H1 (cell line): Measurements from ENCODE around the gene ADARB2. TPM values are rescaled to one million over a fixed set of nuclear protein-coding genes. Genes with fewer than 3 reads are reported as not detected.

Experiments used
- CTCF ChIA-PET: fragments of 300-600 bp; sonication (Branson Sonifier 250); formaldehyde crosslinking; loops from one replicate; lab custom pipeline; 2021; ENCODE audit not compliant: partially characterized antibody; lab: Charles Lee
- POLR2A ChIA-PET: fragments of 300-600 bp; sonication (Branson Sonifier 250); formaldehyde crosslinking; loops from one replicate; lab custom pipeline; 2021; ENCODE audit warnings: inconsistent platforms; ENCODE audit not compliant: partially characterized antibody; lab: Charles Lee
- DNase-seq, 2 experiments: peaks; one replicate each; pipeline versions ENCODE4 v3.0.0 to v3.0.0-alpha.2; 2010 to 2022; ENCODE audit warnings: low spot score in 2 of 2, low read depth in 1 of 2, mixed read lengths in 1 of 2
- FAIRE-seq: peaks from 2 replicates; lab custom pipeline; 2011; peaks lifted over from hg19 to GRCh38; lab: Jason Lieb, UNC
- H2AFZ ChIP-seq: 2 replicates; pipeline ENCODE4 v1.8.1; 2012; ENCODE audit warnings: low read length, inconsistent platforms
- H2AK5ac ChIP-seq: 2 replicates; pipeline ENCODE4 v1.6.1; 2013; ENCODE audit warnings: low read depth, low read length
- H2BK120ac ChIP-seq: replicated peaks from 2 replicates; pipeline ENCODE3; 2013; ENCODE audit warnings: low read depth, low read length, inconsistent platforms
- H2BK12ac ChIP-seq: 2 replicates; pipeline ENCODE4 v1.6.1; 2013; ENCODE audit warnings: low read depth, low read length
- H2BK15ac ChIP-seq: 2 replicates; pipeline ENCODE4 v1.6.1; 2013; ENCODE audit warnings: low read length
- H2BK20ac ChIP-seq: 2 replicates; pipeline ENCODE4 v1.6.1; 2013; ENCODE audit warnings: low read length
- H2BK5ac ChIP-seq: 2 replicates; pipeline ENCODE4 v1.6.1; 2013; ENCODE audit warnings: low read depth, low read length
- H3K14ac ChIP-seq: 2 replicates; pipeline ENCODE4 v1.6.1; 2013; ENCODE audit warnings: inconsistent platforms; ENCODE audit not compliant: insufficient read length
- H3K18ac ChIP-seq: 2 replicates; pipeline ENCODE4 v1.6.1; 2013; ENCODE audit warnings: low read length; ENCODE audit errors: extremely low read depth
- H3K23ac ChIP-seq: 2 replicates; pipeline ENCODE4 v1.6.1; 2013; ENCODE audit warnings: inconsistent platforms; ENCODE audit not compliant: insufficient read length
- H3K23me2 ChIP-seq: 2 replicates; pipeline ENCODE4 v1.6.1; 2013; ENCODE audit warnings: low read depth, low read length
- H3K27ac ChIP-seq: 2 replicates; pipeline ENCODE4 v1.6.1; 2011; ENCODE audit warnings: low read depth, low read length, inconsistent platforms
- H3K27me3 ChIP-seq, 4 experiments: replicated peaks in 1 of 4; 1 replicate in 1 of 4; 2 replicates in 3 of 4; pipeline versions ENCODE4 v1.6.1 to v1.8.1; 2011 to 2013; ENCODE audit warnings: low read length in 3 of 4, mild to moderate bottlenecking in 3 of 4, inconsistent platforms in 2 of 4, mixed read lengths in 2 of 4, moderate library complexity in 1 of 4; ENCODE audit not compliant: control insufficient read depth in 3 of 4, insufficient read depth in 3 of 4; ENCODE audit errors: extremely low read depth in 1 of 4
- H3K36me3 ChIP-seq, 4 experiments: 2 replicates each; pipeline versions ENCODE4 v1.6.1 to v1.8.1; 2011 to 2013; ENCODE audit warnings: mild to moderate bottlenecking in 4 of 4, low read length in 3 of 4, moderate library complexity in 2 of 4, control low read depth in 1 of 4, inconsistent platforms in 1 of 4; ENCODE audit not compliant: insufficient read depth in 4 of 4, control insufficient read depth in 2 of 4
- H3K4ac ChIP-seq: replicated peaks from 2 replicates; pipeline ENCODE3; 2013; ENCODE audit warnings: low read length, low read depth, mixed read lengths, inconsistent platforms; ENCODE audit not compliant: insufficient read length
- H3K4me1 ChIP-seq, 4 experiments: replicated peaks in 1 of 4; 1 replicate in 1 of 4; 2 replicates in 3 of 4; pipeline versions ENCODE4 v1.6.1 to v1.8.1; 2011 to 2013; ENCODE audit warnings: low read length in 3 of 4, inconsistent platforms in 2 of 4, mixed read lengths in 1 of 4; ENCODE audit not compliant: insufficient read depth in 4 of 4, control insufficient read depth in 3 of 4
- H3K4me2 ChIP-seq, 2 experiments: 2 replicates each; pipeline versions ENCODE4 v1.6.1 to v1.8.1; 2011 to 2013; ENCODE audit warnings: low read depth in 2 of 2, low read length in 2 of 2, control low read depth in 1 of 2, inconsistent platforms in 1 of 2, mild to moderate bottlenecking in 1 of 2; ENCODE audit not compliant: insufficient read depth in 1 of 2
- H3K4me3 ChIP-seq, 4 experiments: fragments of 200-600, 300-600 bp in 1 of 4; sonication (generic), shearing (Covaris generic), sonication (Bioruptor Twin) in 1 of 4; 2 replicates each; pipeline versions ENCODE4 v1.5.1 to v1.8.1; 2011 to 2016; ENCODE audit warnings: low read length in 4 of 4, low read depth in 3 of 4, control low read depth in 2 of 4, inconsistent platforms in 2 of 4, mild to moderate bottlenecking in 2 of 4, mixed read lengths in 1 of 4, moderate library complexity in 1 of 4; ENCODE audit not compliant: insufficient read depth in 2 of 4; ENCODE audit errors: extremely low read depth in 1 of 4
- H3K56ac ChIP-seq: replicated peaks from 2 replicates; pipeline ENCODE3; 2013; ENCODE audit warnings: low read depth, mild to moderate bottlenecking, mixed read lengths, low read length, inconsistent platforms; ENCODE audit not compliant: insufficient read length
- H3K79me1 ChIP-seq: 2 replicates; pipeline ENCODE4 v1.6.1; 2013; ENCODE audit warnings: low read depth, low read length, control low read depth
- H3K79me2 ChIP-seq, 2 experiments: 2 replicates each; pipeline versions ENCODE4 v1.6.1 to v1.8.1; 2012 to 2013; ENCODE audit warnings: low read length in 2 of 2, mild to moderate bottlenecking in 2 of 2, inconsistent platforms in 1 of 2; ENCODE audit not compliant: insufficient read depth in 2 of 2, control insufficient read depth in 1 of 2
- H3K9ac ChIP-seq, 4 experiments: replicated peaks in 1 of 4; 1 replicate in 1 of 4; 2 replicates in 3 of 4; pipeline versions ENCODE4 v1.6.1 to v1.8.1; 2011 to 2013; ENCODE audit warnings: low read depth in 3 of 4, low read length in 3 of 4, control low read depth in 2 of 4, mild to moderate bottlenecking in 2 of 4, moderate library complexity in 2 of 4, inconsistent platforms in 1 of 4; ENCODE audit errors: extremely low read depth in 1 of 4
- H3K9me3 ChIP-seq, 2 experiments: 2 replicates each; pipeline versions ENCODE4 v1.6.1 to v1.8.1; 2012 to 2013; ENCODE audit warnings: mild to moderate bottlenecking in 2 of 2, moderate library complexity in 2 of 2, control low read depth in 1 of 2, inconsistent platforms in 1 of 2, low read depth in 1 of 2, low read length in 1 of 2, mixed read lengths in 1 of 2; ENCODE audit not compliant: insufficient read depth in 2 of 2
- H4K20me1 ChIP-seq, 2 experiments: replicated peaks in 1 of 2; 2 replicates each; pipeline versions ENCODE3 to v1.8.1; 2011 to 2013; ENCODE audit warnings: inconsistent platforms in 2 of 2, low read length in 2 of 2, mild to moderate bottlenecking in 1 of 2; ENCODE audit not compliant: insufficient read depth in 2 of 2, control insufficient read depth in 1 of 2
- H4K5ac ChIP-seq: 2 replicates; pipeline ENCODE4 v1.6.1; 2013; ENCODE audit warnings: low read length, low read depth, mixed read lengths, inconsistent platforms; ENCODE audit not compliant: insufficient read length
- H4K8ac ChIP-seq: 2 replicates; pipeline ENCODE4 v1.8.0; 2013; ENCODE audit warnings: mild to moderate bottlenecking, moderate library complexity, low read length, inconsistent platforms; ENCODE audit not compliant: insufficient read depth; ENCODE audit errors: extremely low read depth
- H4K91ac ChIP-seq: replicated peaks from 2 replicates; pipeline ENCODE3; 2013; ENCODE audit warnings: low read length, mixed read lengths, inconsistent platforms; ENCODE audit not compliant: insufficient read length
- RFX5 ChIP-seq: IDR thresholded peaks from 2 replicates; pipeline ENCODE4 v1.6.1; 2011; ENCODE audit warnings: low read depth, low read length, improper control_type of control experiment, borderline replicate concordance
- SIX5 ChIP-seq: IDR thresholded peaks from 2 replicates; pipeline ENCODE4 v1.6.1; 2011; ENCODE audit warnings: mild to moderate bottlenecking, low read depth, low read length
- SRF ChIP-seq: IDR thresholded peaks from 2 replicates; pipeline ENCODE4 v1.6.1; 2011; ENCODE audit warnings: mild to moderate bottlenecking, low read depth, low read length, moderate library complexity
- WGBS, 2 experiments: shearing (Covaris generic) in 1 of 2; methylation state at CpG; one replicate each; pipeline versions ENCODE4 v1.1.6 to v1.1.7; 2013 to 2015; ENCODE audit warnings: low lambda C conversion rate in 2 of 2, mixed read lengths in 2 of 2, inconsistent platforms in 1 of 2, low coverage in 1 of 2, missing lambda C conversion rate in 1 of 2; ENCODE audit not compliant: insufficient replicate concordance in 2 of 2, insufficient coverage in 1 of 2, insufficient read length in 1 of 2; ENCODE audit errors: extremely low coverage in 1 of 2, missing lambda C conversion rate in 1 of 2; 5-methylcytosine and 5-hydroxymethylcytosine counted together
- polyA plus RNA-seq, 7 experiments: library from polyadenylated mRNA; depleted of rRNA in 3 of 7; stranded (reverse) in 5 of 7; unstranded in 2 of 7; fragments of >200 nt in 5 of 7; fragments of 200-250 nt in 2 of 7; gene quantifications; 1 replicate in 5 of 7; 2 replicates in 1 of 7; 4 replicates in 1 of 7; pipeline versions ENCODE4 v1.2.1 to v1.2.3, GENCODE V29; 2011 to 2013; ENCODE audit warnings: missing spikeins in 2 of 7, mixed read lengths in 2 of 7
- total RNA-seq: library from RNA; stranded (reverse); fragmentation: NEBNext Ultra II Directional; extraction: Animal tissue kit (Norgen Biotek cat#: 25700); gene quantifications from 2 replicates; pipeline ENCODE4 v1.2.1, GENCODE V29; 2021

The ADARB2 gene
- total and polyA plus RNA-seq, 2 of the 8 experiments (the other 6 are each of a cell fraction or from before 2014, with no cell fraction given), result 2.2 to 2.8 TPM

DNA sequence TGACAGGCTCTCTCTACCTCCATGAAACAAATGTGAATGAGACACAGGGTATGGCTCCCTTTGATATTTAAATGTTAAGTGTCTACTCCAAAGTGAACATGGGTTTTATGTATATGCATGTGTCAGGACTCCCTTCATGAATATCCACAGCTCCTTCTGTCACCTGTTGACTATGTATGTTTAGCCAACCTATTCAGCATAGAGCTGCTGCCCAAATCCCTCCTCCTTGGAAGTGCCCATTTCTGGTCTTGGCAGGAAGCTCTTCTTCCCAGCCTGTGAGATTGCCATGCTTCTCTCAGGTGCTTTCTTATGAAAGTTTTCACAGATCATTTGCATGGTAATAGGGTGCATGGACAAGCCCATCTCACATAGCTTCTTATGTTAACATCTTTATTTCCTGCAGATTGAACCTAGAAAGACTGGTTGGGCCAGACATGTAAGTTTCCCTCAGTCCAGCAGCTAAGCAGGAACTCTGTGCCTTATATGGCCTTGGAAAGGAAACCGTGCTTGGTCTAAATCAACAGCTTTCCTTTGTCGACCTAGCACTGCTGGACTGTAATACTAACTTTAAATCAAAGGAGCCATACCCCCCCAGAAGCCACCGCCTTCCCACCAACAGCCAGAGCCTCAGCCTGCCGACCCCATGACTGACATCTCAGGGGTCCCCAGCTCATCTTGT is 288.9 kb downstream of the ADARB2 start:
- CTCF ChIA-PET, result interaction anchor here (0.6 to 2.5 kb wide), 5 partner anchors 8 to 45 kb away, joined by 3 to 10 read pairs (median 3); no protein-coding TSS in a partner anchor

More for the DNA sequence above, 288.9 kb downstream of the ADARB2 start:
- Histone ChIP-seq H4K91ac (no peak overlapping the region), H4K8ac (no peak overlapping the region)
- TF ChIP-seq SIX5, result no peak
- TF ChIP-seq RFX5, result no peak
- TF ChIP-seq SRF, result 0 out of 2 replicates have a peak, but pooled peaks have one; percentile 39
- TF ChIP-seq, all 59 proteins: peak for 1
- no peak overlapping the region for H2BK12ac ChIP-seq
- no peak overlapping the region for H3K14ac ChIP-seq
- no peak for FAIRE-seq
- H3K4me1 ChIP-seq, result peaks cover 0 to 7% (median 2%) of the 10 kb centered on the region in 4 experiments; a peak in 4 of 7 replicates
- no peak for DNase-seq
- no peaks in the 10 kb centered on the region for H3K27me3 ChIP-seq
- H2BK5ac ChIP-seq, result no peak overlapping the region
- no peak overlapping the region for H3K4ac ChIP-seq
- 72% methylated on average over 4 of the region's 4 CpGs; no CpG with 5 or more reads in 1 of the 2 experiments for WGBS, 2 experiments
- H3K18ac ChIP-seq, result no peak overlapping the region
- no peak overlapping the region for H2BK120ac ChIP-seq
- H3K9me3 ChIP-seq, result no peaks in the 10 kb centered on the region; a peak in 1 of 4 replicates
- peaks cover 18% of the 10 kb centered on the region; the same call in 1 of the 2 replicates for H3K23me2 ChIP-seq
- H4K20me1 ChIP-seq, result peaks cover 0 to 7% of the 10 kb centered on the region in 2 experiments
- POLR2A ChIA-PET, result no interaction called here
- H3K79me2 ChIP-seq, result no peaks in the 10 kb centered on the region
- H3K9ac ChIP-seq, result no peak overlapping the region
- H3K79me1 ChIP-seq, result no peaks in the 10 kb centered on the region
- no peak overlapping the region for H3K4me3 ChIP-seq
- H2AK5ac ChIP-seq, result no peak overlapping the region
- H3K27ac ChIP-seq, result no peak overlapping the region
- H3K56ac ChIP-seq, result no peak overlapping the region
- no peak overlapping the region for H2BK20ac ChIP-seq
- H3K36me3 ChIP-seq, result no peaks in the 10 kb centered on the region
- H2AFZ ChIP-seq, result no peak overlapping the region
- no peak overlapping the region for H3K23ac ChIP-seq
- peak overlapping the region in 1 of 2 experiments; percentile 3; a peak in 1 of 4 replicates for H3K4me2 ChIP-seq
- no peak overlapping the region for H2BK15ac ChIP-seq
- no peak overlapping the region for H4K5ac ChIP-seq
